Measurements from ENCODE around the gene BAIAP2.

DNA sequence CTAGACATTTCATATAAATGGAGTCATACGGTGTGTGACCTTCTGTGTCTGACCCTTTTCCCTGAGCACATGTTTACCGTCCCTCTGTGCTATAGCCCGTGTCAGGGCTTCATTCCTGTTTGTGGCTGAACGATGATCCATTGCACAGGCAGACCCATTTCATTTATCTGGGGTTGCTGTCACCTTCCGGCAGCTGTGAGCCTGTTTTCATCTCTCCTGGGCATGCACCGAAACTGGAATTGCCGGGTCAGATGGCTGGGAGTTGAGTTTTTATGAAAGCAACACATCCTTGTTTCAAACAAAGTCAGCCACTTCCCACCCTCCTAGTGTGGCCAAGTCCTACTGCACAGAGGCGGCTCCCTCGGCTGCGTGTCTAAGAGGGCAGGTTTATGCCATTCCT, 25.5 kb downstream of the BAIAP2 start:
- TF ChIP-seq, protein P1, sequence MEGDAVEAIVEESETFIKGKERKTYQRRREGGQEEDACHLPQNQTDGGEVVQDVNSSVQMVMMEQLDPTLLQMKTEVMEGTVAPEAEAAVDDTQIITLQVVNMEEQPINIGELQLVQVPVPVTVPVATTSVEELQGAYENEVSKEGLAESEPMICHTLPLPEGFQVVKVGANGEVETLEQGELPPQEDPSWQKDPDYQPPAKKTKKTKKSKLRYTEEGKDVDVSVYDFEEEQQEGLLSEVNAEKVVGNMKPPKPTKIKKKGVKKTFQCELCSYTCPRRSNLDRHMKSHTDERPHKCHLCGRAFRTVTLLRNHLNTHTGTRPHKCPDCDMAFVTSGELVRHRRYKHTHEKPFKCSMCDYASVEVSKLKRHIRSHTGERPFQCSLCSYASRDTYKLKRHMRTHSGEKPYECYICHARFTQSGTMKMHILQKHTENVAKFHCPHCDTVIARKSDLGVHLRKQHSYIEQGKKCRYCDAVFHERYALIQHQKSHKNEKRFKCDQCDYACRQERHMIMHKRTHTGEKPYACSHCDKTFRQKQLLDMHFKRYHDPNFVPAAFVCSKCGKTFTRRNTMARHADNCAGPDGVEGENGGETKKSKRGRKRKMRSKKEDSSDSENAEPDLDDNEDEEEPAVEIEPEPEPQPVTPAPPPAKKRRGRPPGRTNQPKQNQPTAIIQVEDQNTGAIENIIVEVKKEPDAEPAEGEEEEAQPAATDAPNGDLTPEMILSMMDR (IDR thresholded peaks at IDR 0.05; ENCODE audit: insufficient read depth, low read length, poor library complexity, severe bottlenecking) = no peak
- no peak for TF ChIP-seq EZH2phosphoT487 (conservative IDR thresholded peaks at IDR 0.05; ENCODE audit: low read length)

All from SU-DHL-6 (cell line).